ENCODE data around the gene NUDT8. TPM values are rescaled to one million over a fixed set of nuclear protein-coding genes. Genes with fewer than 3 reads are reported as not detected.
A peak's percentile ranks its signal among the peaks of the same experiment; 100 is the strongest.

Gene NUDT8
- total and polyA plus RNA-seq, 4 donors: 4.1 to 9.5 (median 5.7) TPM

- no peak overlapping the region for H3K27ac ChIP-seq (ENCODE audit: low read depth in 1 of 2, low read length in 2 of 2)
- intact Hi-C loops (cut with DNase I): no loop called here
- DNase-seq (peak; percentile 43 to 63), ATAC-seq (ENCODE audit: low FRiP score) (no peak)
- no peaks in the 10 kb centered on the region for H3K27me3 ChIP-seq (ENCODE audit: control insufficient read depth in 1 of 2, insufficient read depth in 2 of 2, low read length in 1 of 2)
- no peaks in the 10 kb centered on the region for H3K9me3 ChIP-seq (ENCODE audit: control insufficient read depth, low read length)
- no peaks in the 10 kb centered on the region for H3K36me3 ChIP-seq (ENCODE audit: control insufficient read depth in 1 of 2, insufficient read depth in 2 of 2, low read length in 1 of 2)
- 91 to 92% methylated on average over 22 of the region's 22 CpGs for WGBS, 2 donors
- no peaks in the 10 kb centered on the region for H3K4me1 ChIP-seq (ENCODE audit: control insufficient read depth in 1 of 2, insufficient read depth in 2 of 2, low read length in 2 of 2)
- no peak overlapping the region for H3K4me3 ChIP-seq (ENCODE audit: low read length in 2 of 2)
Observed at GRCh38 chr11:67644472-67645418, 15.0 kb upstream of the NUDT8 start.

- no peaks in the 10 kb centered on the region for H3K36me3 ChIP-seq (ENCODE audit: control insufficient read depth in 1 of 2, insufficient read depth in 2 of 2, low read length in 1 of 2)
- H3K27me3 ChIP-seq (ENCODE audit: control insufficient read depth in 1 of 2, insufficient read depth in 2 of 2, low read length in 1 of 2): no peaks in the 10 kb centered on the region
- H3K4me3 ChIP-seq (ENCODE audit: low read length in 2 of 2): no peak overlapping the region
- WGBS, 2 donors: 90 to 91% methylated on average over 5 of the region's 5 CpGs
- no peaks in the 10 kb centered on the region for H3K4me1 ChIP-seq (ENCODE audit: control insufficient read depth in 1 of 2, insufficient read depth in 2 of 2, low read length in 2 of 2)
- H3K9me3 ChIP-seq (ENCODE audit: control insufficient read depth, low read length): no peaks in the 10 kb centered on the region
- H3K27ac ChIP-seq (ENCODE audit: low read depth in 1 of 2, low read length in 2 of 2): no peak overlapping the region
- ATAC-seq (ENCODE audit: low FRiP score): no peak
- intact Hi-C loops (cut with DNase I): no loop called here
- peak in 1 of 2 donors; percentile 13 for DNase-seq
Observed at GRCh38 chr11:67644042-67644441, 14.3 kb upstream of the NUDT8 start.

- DNase-seq: peak in 1 of 2 donors; percentile 58
- H3K27me3 ChIP-seq (ENCODE audit: control insufficient read depth in 1 of 2, insufficient read depth in 2 of 2, low read length in 1 of 2): no peaks in the 10 kb centered on the region
- H3K9me3 ChIP-seq (ENCODE audit: control insufficient read depth, low read length): no peaks in the 10 kb centered on the region
- no peak overlapping the region for H3K4me3 ChIP-seq (ENCODE audit: low read length in 2 of 2)
- H3K36me3 ChIP-seq (ENCODE audit: control insufficient read depth in 1 of 2, insufficient read depth in 2 of 2, low read length in 1 of 2): no peaks in the 10 kb centered on the region
- WGBS, 2 donors: 88 to 91% methylated on average over 15 of the region's 15 CpGs
- H3K27ac ChIP-seq (ENCODE audit: low read depth in 1 of 2, low read length in 2 of 2): no peak overlapping the region
- intact Hi-C loops (cut with DNase I): no loop called here
- no peaks in the 10 kb centered on the region for H3K4me1 ChIP-seq (ENCODE audit: control insufficient read depth in 1 of 2, insufficient read depth in 2 of 2, low read length in 2 of 2)
- ATAC-seq (ENCODE audit: low FRiP score): no peak
Observed at GRCh38 chr11:67642173-67643120, 12.7 kb upstream of the NUDT8 start.

DNA sequence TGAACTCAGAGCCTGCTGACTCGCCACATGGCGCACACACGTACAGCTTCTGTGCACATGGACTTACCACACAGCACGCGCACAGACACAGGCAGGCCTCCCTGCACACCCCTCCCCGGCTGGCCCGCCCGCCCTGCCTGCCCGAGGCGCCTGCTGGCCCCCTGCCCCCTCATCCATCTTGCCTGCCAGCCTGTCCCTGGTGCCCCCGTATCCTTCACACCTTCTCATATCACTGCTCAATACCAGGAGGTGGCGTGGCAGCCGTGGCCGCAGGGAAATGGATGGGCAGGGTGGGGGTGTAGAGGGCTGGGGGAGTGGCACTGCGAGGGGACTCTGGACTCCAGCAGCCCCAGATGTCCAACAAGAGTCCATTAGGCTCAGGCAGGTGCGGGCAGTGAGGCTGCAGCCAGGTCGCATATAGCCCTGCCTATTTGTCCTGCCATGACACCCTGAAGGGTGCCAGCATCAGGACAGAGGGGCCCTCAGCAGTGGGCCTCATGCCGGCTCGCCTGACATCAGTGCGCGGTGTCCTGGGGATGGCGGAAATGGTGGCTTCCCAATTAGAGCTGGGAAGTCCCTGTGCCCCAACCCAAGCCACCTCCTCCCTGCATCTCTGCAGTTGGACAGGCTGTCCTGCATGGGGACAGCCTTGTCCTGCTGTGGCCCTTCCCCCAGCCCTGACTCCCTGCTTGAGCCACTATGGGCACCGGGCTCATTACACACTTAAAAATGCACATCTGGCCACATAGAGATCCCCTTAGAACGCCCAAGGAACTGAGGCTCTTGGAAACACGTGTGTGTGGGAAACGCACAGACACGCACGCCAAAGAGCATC lies 11.8 kb upstream of the NUDT8 start:
- no peak overlapping the region for H3K27ac ChIP-seq (ENCODE audit: low read depth in 1 of 2, low read length in 2 of 2)
- ATAC-seq (ENCODE audit: low FRiP score) (no peak), DNase-seq (peak in 1 of 2 donors; percentile 66)
- H3K36me3 ChIP-seq (ENCODE audit: control insufficient read depth in 1 of 2, insufficient read depth in 2 of 2, low read length in 1 of 2): no peaks in the 10 kb centered on the region
- H3K27me3 ChIP-seq (ENCODE audit: control insufficient read depth in 1 of 2, insufficient read depth in 2 of 2, low read length in 1 of 2): no peaks in the 10 kb centered on the region
- no peaks in the 10 kb centered on the region for H3K9me3 ChIP-seq (ENCODE audit: control insufficient read depth, low read length)
- H3K4me1 ChIP-seq (ENCODE audit: control insufficient read depth in 1 of 2, insufficient read depth in 2 of 2, low read length in 2 of 2): no peaks in the 10 kb centered on the region
- H3K4me3 ChIP-seq (ENCODE audit: low read length in 2 of 2): no peak overlapping the region
- intact Hi-C loops (cut with DNase I): no loop called here
- WGBS, 2 donors: 77 to 83% methylated on average over 28 of the region's 28 CpGs

- DNase-seq (peak in 1 of 2 donors; percentile 20), ATAC-seq (ENCODE audit: low FRiP score) (no peak)
- Histone ChIP-seq H3K27me3 (ENCODE audit: control insufficient read depth in 1 of 2, insufficient read depth in 2 of 2, low read length in 1 of 2) (no peaks in the 10 kb centered on the region), H3K27ac (ENCODE audit: low read depth in 1 of 2, low read length in 2 of 2) (no peak overlapping the region), H3K36me3 (ENCODE audit: control insufficient read depth in 1 of 2, insufficient read depth in 2 of 2, low read length in 1 of 2) (no peaks in the 10 kb centered on the region), H3K9me3 (ENCODE audit: control insufficient read depth, low read length) (no peaks in the 10 kb centered on the region), H3K4me3 (ENCODE audit: low read length in 2 of 2) (no peak overlapping the region), H3K4me1 (ENCODE audit: control insufficient read depth in 1 of 2, insufficient read depth in 2 of 2, low read length in 2 of 2) (no peaks in the 10 kb centered on the region)
- WGBS, 2 donors: 64 to 66% methylated on average over 12 of the region's 12 CpGs
- intact Hi-C loops (cut with DNase I): no loop called here
Observed at GRCh38 chr11:67640758-67641337, 11.1 kb upstream of the NUDT8 start.

- peak in 1 of 2 donors; percentile 83 for DNase-seq
Observed at GRCh38 chr11:67640021-67640757, 10.5 kb upstream of the NUDT8 start.

GRCh38 chr11:67639438-67639859 lies 9.7 kb upstream of the NUDT8 start, which contains the start of gene TBX10:
Gene TBX10 (minus strand): TSS chr11:67639763. CDS start chr11:67639472, 291 bp downstream.
- no peaks in the 10 kb centered on the region for H3K36me3 ChIP-seq (ENCODE audit: control insufficient read depth in 1 of 2, insufficient read depth in 2 of 2, low read length in 1 of 2)
- ATAC-seq (ENCODE audit: low FRiP score) (no peak), DNase-seq (no peak)
- WGBS, 2 donors: 74 to 75% methylated on average over 18 of the region's 18 CpGs
- no peak within 1 kb of the TSS for H3K4me3 ChIP-seq (ENCODE audit: low read length in 2 of 2)
- no peak within 1 kb of the TSS for H3K27ac ChIP-seq (ENCODE audit: low read depth in 1 of 2, low read length in 2 of 2)
- H3K9me3 ChIP-seq (ENCODE audit: control insufficient read depth, low read length): no peaks in the 10 kb centered on the region
- H3K27me3 ChIP-seq (ENCODE audit: control insufficient read depth in 1 of 2, insufficient read depth in 2 of 2, low read length in 1 of 2): no peaks in the 10 kb centered on the region
- H3K4me1 ChIP-seq (ENCODE audit: control insufficient read depth in 1 of 2, insufficient read depth in 2 of 2, low read length in 2 of 2): no peaks in the 10 kb centered on the region
- intact Hi-C loops (cut with DNase I): no loop called here

More at GRCh38 chr11:67640021-67640757, 10.5 kb upstream of the NUDT8 start:
- Histone ChIP-seq H3K27ac (ENCODE audit: low read depth in 1 of 2, low read length in 2 of 2) (no peak overlapping the region), H3K27me3 (ENCODE audit: control insufficient read depth in 1 of 2, insufficient read depth in 2 of 2, low read length in 1 of 2) (no peaks in the 10 kb centered on the region), H3K4me3 (ENCODE audit: low read length in 2 of 2) (no peak overlapping the region), H3K4me1 (ENCODE audit: control insufficient read depth in 1 of 2, insufficient read depth in 2 of 2, low read length in 2 of 2) (no peaks in the 10 kb centered on the region), H3K36me3 (ENCODE audit: control insufficient read depth in 1 of 2, insufficient read depth in 2 of 2, low read length in 1 of 2) (no peaks in the 10 kb centered on the region), H3K9me3 (ENCODE audit: control insufficient read depth, low read length) (no peaks in the 10 kb centered on the region)
- peak; percentile 17 for ATAC-seq (ENCODE audit: low FRiP score)
- WGBS, 2 donors: 37 to 41% methylated on average over 23 of the region's 23 CpGs
- intact Hi-C loops (cut with DNase I): no loop called here
